GM21576 (cell line): Measurements from ENCODE around the gene TTC34.
"Not testable (repeated sequence)": the region's sequence is repeated elsewhere in the genome, so short reads cannot be mapped to it uniquely, and the experiment has no call there.

Experiments used
- ATAC-seq: cut with Tn5 transposase; IDR thresholded peaks from one replicate; pipeline ENCODE4 v1.9.1; 2021; ENCODE audit warnings: mild to moderate bottlenecking, moderate library complexity; ENCODE audit not compliant: unreplicated experiment

Gene TTC34

GRCh38 chr1:2631136-2632050 lies 170.1 kb downstream of the TTC34 start:
- no peak for ATAC-seq

GRCh38 chr1:2630498-2631135 lies 170.9 kb downstream of the TTC34 start:
- ATAC-seq: no peak

DNA sequence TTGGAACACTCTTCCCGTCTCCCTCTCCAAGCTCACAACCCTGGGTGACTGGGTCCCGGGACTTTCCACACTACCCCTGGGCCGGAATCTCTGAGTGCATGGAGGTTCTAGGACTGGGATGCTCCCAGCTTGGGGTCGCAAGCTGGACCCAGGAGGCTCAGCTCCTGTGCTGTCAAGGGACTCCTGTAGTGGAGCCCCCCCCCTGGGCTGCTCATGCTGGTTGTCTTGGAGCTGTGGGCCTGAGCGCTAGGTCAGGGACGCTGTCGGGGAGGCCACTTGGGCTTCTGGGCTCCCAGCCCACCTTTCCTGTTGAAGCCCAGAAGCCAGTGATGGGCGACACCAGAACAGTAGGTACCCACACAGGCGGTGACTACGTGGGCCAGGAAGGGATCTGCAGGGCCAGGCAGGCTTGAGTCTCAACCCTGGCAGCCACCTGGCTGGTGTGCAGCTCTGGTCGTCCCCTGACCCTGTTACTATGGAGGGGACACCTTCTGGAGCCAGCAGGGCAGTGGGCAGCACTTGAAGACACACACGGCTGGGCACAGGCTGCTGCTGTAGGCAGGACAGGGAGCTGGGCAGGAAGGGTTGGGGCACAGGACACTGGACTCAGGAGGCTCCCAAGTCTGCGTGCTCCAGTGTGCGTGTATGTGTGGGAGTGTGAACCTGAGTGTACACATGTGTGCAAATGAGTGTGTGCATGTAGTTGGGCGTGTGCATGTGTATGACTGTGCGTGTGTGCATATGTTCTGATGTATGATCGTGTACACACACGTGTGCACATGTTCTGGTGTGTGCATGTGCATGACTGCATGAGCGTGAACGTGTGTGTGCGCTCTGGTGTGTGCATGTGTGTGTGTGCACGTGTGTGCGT lies 171.6 kb downstream of the TTC34 start:
- ATAC-seq: no peak

- no peak for ATAC-seq
These were observed 172.4 kb downstream of the TTC34 start for GRCh38 chr1:2628933-2629626.

DNA sequence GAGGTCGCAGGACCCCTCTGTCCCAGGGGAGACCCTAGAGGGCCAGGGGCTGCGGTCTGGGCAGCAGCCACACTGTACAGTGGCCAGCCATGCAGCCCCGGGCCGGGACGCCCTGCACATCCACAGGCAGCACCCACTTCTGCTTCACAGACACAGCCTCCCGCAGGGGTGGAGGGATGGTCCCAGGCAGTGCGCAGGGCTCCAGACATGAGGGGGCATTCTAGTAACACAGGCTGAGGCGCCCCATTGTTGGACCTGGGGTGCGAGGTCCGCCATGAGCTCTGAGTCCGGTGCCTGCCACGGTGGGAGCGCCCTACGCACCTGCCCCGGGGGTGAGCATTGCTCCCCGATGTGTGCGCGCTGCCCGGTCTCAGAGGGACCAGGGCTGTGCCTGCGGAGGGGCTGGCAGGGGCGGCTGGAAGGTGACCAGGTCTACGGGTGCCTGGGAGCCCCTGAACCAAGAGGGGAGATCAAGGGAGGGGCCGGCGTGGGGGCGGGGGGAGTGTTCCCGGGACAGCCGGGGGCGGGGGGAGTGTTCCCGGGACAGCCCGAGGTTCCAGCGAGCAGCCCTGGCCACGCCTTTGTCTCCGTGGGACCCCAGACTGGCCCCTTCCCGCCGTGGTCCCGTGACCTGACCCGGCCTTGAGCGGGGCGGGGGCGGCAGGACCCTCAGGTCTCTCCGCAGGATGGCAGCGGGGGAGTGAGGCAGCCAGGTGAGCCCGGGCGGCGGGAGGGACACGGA lies 173.1 kb downstream of the TTC34 start:
- no peak for ATAC-seq

GRCh38 chr1:2627746-2628145 lies 173.7 kb downstream of the TTC34 start:
- no peak for ATAC-seq

GRCh38 chr1:2625748-2626147 lies 175.7 kb downstream of the TTC34 start:
- not testable (repeated sequence) for ATAC-seq

- no peak for ATAC-seq
These were observed 176.2 kb downstream of the TTC34 start for GRCh38 chr1:2625311-2625710.

- ATAC-seq: no peak
These were observed 176.7 kb downstream of the TTC34 start for GRCh38 chr1:2624735-2625300.

DNA sequence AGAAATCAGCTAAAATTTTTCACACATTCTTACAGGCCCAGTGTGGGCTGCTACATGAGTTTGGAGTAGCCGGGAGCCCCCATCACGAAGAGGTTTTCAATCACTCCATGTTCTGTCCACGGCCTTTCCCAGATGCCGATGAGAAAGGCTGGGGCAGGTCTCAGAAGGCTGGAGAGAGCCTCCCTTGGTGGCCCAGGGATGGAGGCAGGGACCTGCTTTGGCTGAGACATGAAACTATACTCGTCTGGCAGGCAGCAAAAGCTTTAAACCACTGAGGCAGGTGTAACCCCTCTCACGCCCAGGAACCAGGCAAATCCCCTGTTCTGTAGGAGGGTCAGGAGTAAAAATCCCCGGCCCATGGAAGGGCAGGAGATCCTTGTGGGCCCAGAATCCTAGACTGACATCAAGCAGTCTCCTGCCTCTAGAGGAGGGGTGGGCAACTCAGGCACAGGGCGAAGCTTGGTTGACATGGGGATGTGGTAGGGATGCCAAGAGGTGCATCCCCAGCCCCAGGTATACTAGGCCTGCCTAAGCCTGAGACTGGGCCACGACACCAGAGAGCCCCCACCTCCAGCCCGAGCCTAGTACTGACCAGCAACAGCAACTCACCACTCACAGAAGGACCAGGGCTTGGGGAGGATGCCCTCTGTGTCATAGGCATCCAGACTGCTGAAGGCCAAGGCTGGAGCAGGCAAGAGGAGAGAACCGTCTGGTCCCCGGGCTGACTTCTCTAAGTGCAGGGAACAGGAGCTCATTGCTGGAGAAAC lies 177.7 kb downstream of the TTC34 start:
- no peak for ATAC-seq

GRCh38 chr1:2617971-2618470 lies 183.5 kb downstream of the TTC34 start:
- no peak for ATAC-seq

GRCh38 chr1:2614145-2614544 lies 187.3 kb downstream of the TTC34 start:
- ATAC-seq: no peak

GRCh38 chr1:2612591-2613365 lies 188.7 kb downstream of the TTC34 start:
- ATAC-seq: no peak

GRCh38 chr1:2611621-2612437 lies 189.7 kb downstream of the TTC34 start:
- no peak for ATAC-seq

DNA sequence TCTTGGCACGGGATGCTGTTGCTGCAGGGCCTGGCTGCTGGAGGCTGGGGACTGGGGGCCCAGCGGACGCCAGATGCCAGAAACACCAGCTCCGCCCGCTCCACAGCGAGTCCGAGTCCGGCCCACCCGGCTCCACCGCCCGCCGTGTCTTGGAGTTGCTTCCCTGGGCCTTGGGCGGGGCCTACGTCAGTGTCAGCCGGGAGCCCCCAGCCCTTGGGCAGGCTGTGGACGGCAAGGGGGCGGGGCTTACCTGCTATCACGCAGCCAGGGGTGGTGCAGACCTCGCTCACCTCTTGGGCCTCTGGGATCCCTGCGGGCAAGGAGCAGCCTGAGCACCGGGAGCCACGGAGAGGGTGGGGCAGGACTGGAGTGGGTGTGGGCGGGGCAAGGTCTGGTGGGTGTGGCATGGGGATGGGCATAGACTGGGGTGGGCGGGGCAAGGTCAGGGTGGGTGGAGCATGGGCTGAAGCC lies 190.4 kb downstream of the TTC34 start:
- ATAC-seq: no peak

DNA sequence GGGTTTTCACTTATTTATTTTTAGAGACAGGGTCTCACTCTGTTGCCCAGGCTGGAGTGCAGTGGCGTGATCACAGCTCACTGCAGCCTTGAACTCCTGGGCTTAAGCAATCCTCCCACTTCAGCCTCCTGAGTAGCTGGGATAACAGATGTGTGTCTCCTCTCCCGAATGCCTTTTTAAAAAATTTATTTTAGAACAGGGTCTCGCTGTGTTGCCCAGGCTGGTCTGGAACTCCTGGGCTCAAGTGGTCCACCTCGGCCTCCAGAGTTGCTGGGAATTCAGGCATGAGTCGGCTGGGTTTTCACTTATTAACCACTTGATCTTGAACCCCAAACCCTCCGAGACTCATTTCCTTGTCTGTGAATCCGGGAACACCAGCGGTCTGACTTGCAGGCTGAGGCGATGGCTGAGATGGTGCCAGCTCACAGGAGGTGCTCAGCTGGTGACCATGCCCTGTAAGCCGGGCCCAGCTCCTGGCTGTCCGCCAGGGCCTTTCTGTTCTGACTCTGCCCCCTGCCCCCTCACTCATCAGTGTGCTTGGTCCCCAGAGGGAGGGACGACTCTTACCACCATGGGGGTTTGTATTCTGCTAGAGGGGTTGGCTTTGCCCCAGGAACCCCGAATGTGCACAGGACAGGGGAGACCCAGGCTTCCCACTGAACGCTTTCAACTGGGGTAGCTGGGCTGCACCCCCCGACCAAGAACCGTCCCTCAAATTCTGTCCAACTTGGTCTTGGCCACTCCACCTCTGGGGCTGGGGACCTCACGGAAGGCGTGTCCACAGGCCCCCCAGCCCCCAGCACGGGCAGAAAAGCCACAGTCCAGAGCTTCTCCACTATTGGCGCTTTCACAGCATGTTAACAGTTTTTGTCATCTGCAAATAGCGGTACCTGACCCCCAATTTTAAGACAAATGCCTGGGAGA lies 191.2 kb downstream of the TTC34 start:
- ATAC-seq: no peak
